KBM-7 (cell line): ENCODE measurements around the gene TBX4.
"Not testable (repeated sequence)": the region's sequence is repeated elsewhere in the genome, so short reads cannot be mapped to it uniquely, and the experiment has no call there.

Source experiments
- DNase-seq: peaks from one replicate; pipeline ENCODE4 v3.0.0-alpha.2; 2015
- in situ Hi-C: fragments of 300-500 bp; cut with MboI; formaldehyde crosslinking; loops from 2 replicates; pipeline ENCODE4 v1.14.3; 2020; ENCODE audit warnings: low sequenced_read_pairs, low pct_unique_long_range_greater_than_20kb, mixed read lengths

The TBX4 gene

GRCh38 chr17:61449140-61449539, 3.1 kb upstream of the TBX4 start:
- in situ Hi-C loops, DNase-seq: not testable (repeated sequence)

DNA sequence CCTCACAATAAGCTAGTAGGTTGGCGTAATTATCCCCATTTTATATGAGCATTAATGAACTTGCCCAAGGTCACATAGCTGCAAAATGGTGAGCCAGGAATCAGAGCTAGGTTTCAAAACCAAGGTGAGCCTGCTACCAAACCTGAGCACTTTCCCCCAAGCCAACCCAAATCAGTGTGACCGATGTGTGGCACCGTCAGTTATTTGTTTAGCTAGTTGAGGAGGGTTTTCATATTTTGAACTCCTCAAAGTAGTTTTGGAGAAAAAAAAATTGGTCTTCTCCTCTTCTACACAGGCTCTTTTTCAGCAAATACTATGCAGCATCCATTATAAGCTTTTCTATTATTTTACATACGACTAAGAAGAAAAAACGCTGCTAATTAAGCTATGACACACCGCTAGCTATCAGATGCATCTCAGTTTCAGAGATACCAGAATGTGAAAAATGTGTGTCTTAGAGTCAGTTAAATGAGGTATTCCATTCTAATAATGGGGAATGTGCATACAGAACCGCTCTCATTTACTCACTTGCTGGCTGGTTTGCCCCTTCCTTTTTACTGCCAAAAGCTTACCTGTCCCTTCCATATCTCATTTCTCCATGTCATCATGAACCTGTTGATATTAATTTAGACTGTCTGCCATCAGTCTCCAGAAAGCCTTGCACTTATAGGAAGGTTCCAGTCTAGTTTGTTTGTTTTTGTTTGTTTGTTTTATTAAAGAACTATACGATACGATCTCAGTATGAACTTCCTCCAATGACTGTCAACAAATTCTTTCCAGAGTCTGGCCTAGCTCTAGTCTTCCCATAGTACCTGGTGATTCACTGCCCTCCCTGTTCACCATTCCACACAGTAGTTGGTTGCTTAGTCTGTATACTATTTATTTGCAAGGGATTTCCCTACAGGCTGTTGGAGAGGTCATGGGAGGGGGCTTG, 2.2 kb upstream of the TBX4 start:
- in situ Hi-C loops = no loop called here
- DNase-seq = no peak

DNA sequence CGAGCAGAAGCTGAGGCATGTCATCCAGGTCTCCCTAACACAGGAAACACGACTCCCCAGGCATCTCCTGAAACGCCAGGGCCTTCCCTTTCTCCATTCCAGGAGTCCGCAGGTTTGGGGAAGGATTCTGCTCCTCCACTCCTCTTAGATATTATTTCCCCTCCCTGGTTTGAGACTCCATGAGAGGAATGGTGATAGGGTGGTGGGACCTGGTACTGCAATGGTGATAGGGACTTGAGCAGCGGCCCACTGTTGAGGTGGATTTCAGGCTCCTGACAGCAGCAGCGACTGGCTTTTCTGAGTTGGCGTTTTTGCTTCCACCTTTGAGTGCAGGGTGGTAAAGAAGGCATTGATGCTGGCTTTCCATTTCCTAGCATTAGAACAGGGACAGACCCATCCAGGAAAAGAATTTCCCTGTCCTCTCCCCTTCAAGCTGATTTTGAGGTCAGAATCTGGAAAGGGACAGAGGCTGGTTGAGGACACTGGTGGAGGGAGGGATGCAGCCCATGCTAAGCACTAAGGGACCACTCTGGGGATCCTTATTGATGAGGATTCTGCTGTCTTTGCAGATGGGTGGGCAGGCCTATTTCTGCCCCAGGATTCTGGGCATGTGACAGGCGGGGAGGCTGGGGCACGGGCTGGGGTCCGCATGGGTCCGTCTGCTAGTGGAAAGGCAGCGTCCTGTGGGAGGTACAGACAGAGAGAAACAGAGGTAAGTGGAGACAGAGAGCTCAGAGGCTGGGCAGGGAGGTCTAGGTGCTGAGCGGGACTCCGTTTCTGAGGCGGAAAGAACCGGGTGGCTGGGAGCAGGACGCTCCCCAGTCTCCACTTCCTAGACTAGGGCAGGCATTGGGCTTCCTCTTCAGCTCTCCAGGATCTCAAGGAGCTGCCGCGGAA, 1.3 kb upstream of the TBX4 start:
- no peak for DNase-seq
- in situ Hi-C loops = no loop called here

DNA sequence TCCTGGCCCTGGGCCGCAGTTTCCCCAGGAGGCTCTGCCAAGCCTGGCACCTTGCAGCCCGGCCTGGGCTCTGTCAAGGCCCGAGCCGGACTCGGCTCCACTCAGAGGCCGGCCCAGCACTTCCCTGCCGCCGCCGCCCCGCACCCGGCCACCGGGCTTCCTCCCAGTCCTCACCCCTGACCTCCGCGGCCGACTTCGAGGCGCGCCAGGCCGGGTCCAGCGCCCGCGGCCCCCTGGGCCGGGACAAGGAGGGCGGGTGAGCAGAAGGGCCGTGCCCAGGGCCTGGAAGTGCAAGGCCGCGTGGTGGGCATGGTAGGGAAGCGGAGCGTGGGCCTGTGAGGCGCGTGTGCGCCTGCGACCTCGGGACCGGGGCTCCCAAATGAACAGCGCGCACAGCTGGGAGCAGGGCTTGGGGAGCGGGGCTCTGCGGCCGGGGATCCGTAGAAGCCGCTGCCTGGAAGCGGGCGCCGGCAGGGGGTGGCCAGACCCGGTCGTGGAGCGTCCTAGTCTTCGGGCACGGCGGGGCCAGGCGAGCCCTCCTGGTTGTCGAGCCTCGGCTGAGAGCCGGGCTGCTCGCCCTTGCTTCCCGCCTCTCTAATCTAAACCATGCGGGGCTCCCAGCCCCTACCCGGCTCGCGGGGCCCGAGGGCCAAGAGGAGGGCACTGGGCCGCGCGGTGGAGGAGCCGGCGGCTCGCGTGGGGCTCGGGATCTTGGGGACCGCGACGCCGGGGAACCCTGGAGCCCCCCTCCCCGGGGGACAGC, 503 bp upstream of the TBX4 start:
- in situ Hi-C loops = no loop called here
- DNase-seq = no peak

DNA sequence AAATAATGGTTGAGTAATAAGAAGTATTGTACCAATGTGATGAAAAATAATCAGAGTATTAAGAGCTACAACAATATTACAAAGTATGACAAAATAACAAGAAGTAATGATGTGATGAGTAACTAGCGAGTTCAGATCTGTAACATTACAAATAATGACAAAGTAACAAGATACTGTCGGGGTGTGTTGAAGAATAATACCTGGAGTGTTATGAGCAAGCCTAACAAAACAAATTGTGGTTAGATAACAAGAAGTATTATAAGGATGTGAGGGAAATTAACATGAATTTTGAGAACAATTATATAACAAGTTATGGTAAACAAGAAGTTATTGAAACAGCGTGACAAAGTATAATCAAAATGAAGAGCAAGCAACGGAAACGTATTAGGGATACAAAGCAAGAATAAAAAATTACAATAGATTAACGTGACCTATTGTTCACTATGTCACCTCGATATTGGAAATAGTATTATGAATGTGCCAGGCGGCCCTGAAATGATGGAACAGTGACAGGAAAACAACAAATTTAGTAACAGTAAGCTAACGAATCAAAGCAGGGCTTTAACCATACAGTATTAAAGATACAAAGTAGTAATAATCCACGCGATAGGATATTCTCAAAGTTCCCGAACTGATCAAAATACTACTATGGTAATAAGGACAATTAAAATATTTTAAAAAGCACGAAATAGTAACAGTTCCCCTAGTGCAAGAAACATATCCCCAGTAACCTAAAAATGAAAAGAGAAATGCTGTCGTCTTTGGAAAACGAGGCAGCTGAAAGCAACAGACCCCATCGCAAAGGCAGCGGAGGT, 1.6 kb downstream of the TBX4 start:
- in situ Hi-C loops = no loop called here
- no peak for DNase-seq

- DNase-seq = no peak
- in situ Hi-C loops = no loop called here
Observed at GRCh38 chr17:61454381-61455323, 2.4 kb downstream of the TBX4 start.

- DNase-seq = no peak
- in situ Hi-C loops = no loop called here
Observed at GRCh38 chr17:61455324-61456060, 3.3 kb downstream of the TBX4 start.

- in situ Hi-C loops = no loop called here
Observed at GRCh38 chr17:61456061-61456681, 3.9 kb downstream of the TBX4 start.

DNA sequence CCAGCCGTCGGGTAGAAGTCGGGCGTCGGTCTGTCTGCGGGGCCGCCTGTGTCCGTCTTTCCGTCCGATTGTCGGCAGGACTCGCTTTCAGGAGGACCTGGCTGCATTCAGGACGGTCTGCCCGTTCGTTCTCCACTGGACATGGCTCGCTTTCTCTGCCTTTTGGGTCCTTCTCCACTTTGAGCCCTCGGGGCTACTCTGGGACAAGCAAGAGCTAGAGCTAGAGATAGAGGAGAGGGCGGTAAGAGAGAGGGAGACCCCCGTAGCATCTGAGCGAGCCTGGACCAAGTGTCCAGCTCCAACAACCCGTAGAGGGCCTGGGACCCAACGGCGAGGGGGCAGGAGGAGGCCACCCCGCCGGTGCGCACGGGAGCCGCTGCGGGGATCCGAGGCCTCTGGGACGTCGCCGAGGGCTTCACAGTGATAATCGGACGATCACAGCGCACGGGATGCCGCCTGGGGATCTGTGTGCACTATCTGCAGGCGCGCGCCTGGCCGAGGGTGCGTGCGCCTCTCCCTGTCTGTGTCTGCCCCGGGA, 4.5 kb downstream of the TBX4 start:
- DNase-seq = no peak
- in situ Hi-C loops = no loop called here

More at GRCh38 chr17:61456061-61456681, 3.9 kb downstream of the TBX4 start:
- DNase-seq = no peak

- in situ Hi-C loops = no loop called here
- DNase-seq = no peak
Observed at GRCh38 chr17:61457226-61457983, 5.2 kb downstream of the TBX4 start.

DNA sequence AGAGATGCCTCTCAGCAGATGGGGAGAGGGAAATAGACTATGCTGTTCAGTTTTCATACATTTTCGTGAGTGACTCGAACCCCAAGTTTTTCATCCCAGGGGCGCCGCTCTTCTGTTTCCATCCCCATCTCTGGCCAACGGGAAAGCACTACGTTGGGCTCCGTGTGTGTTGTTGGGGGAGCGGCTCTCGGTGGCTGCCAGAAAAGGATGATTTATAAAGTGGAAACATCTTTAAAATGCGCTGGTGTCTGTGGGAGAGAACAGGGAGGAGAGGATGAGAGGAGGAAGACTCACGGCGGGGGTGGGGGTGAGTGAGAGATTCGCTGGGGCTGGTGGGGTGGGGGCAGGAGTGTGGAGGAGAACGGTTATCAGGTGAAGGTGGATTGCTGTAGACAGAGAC, 5.8 kb downstream of the TBX4 start:
- no peak for DNase-seq
- in situ Hi-C loops = no loop called here

- DNase-seq = no peak
- in situ Hi-C loops = no loop called here
Observed at GRCh38 chr17:61458421-61459141, 6.4 kb downstream of the TBX4 start.

GRCh38 chr17:61459142-61459809, 7.1 kb downstream of the TBX4 start:
- DNase-seq = no peak
- in situ Hi-C loops = no loop called here

- in situ Hi-C loops = no loop called here
- DNase-seq = no peak
Observed at GRCh38 chr17:61459939-61460718, 7.9 kb downstream of the TBX4 start.
